Cortex of kidney (tissue), 1 donor: ENCODE results near the gene PERM1.
"Not testable (repeated sequence)": the region's sequence is repeated elsewhere in the genome, so short reads cannot be mapped to it uniquely, and the experiment has no call there.

Source experiments
- DNase-seq: peaks from one replicate; lab custom pipeline; 2025; lab: John Stamatoyannopoulos, UW

Gene PERM1

GRCh38 chr1:997993-998744 is 16.3 kb upstream of the PERM1 start:
- no peak for DNase-seq

GRCh38 chr1:997713-997992 is 15.8 kb upstream of the PERM1 start:
- no peak for DNase-seq

- no peak for DNase-seq
These were observed 15.2 kb upstream of the PERM1 start for GRCh38 chr1:996851-997712.

GRCh38 chr1:995665-996633 is 14.1 kb upstream of the PERM1 start:
- no peak for DNase-seq

GRCh38 chr1:994546-994945 is 12.7 kb upstream of the PERM1 start:
- not testable (repeated sequence) for DNase-seq

GRCh38 chr1:993379-993995 is 11.6 kb upstream of the PERM1 start:
- DNase-seq: no peak

GRCh38 chr1:992362-992761 is 10.5 kb upstream of the PERM1 start:
- DNase-seq: no peak

- DNase-seq: no peak
These were observed 10.0 kb upstream of the PERM1 start for GRCh38 chr1:991895-992294.

- not testable (repeated sequence) for DNase-seq
These were observed 9.4 kb upstream of the PERM1 start for GRCh38 chr1:991275-991674.

- not testable (repeated sequence) for DNase-seq
These were observed 6.2 kb upstream of the PERM1 start for GRCh38 chr1:988061-988460.

GRCh38 chr1:985126-985525 is 3.2 kb upstream of the PERM1 start:
- no peak for DNase-seq

GRCh38 chr1:984476-984814 is 2.6 kb upstream of the PERM1 start:
- no peak for DNase-seq

- DNase-seq: no peak
These were observed 2.0 kb upstream of the PERM1 start for GRCh38 chr1:983798-984475.

GRCh38 chr1:982765-983436 is 1.0 kb upstream of the PERM1 start:
- no peak for DNase-seq

GRCh38 chr1:981491-981954 is 370 bp downstream of the PERM1 start:
- no peak for DNase-seq

GRCh38 chr1:980602-981395 is 1.1 kb downstream of the PERM1 start:
- no peak for DNase-seq

GRCh38 chr1:980137-980571 is 1.7 kb downstream of the PERM1 start:
- no peak for DNase-seq

GRCh38 chr1:979744-980072 is 2.2 kb downstream of the PERM1 start:
- no peak for DNase-seq

GRCh38 chr1:978835-979743 is 2.8 kb downstream of the PERM1 start:
- DNase-seq: no peak
